Motor neuron (in vitro differentiated cells): ENCODE results near the gene SPN. TPM values are rescaled to one million over a fixed set of nuclear protein-coding genes. Genes with fewer than 3 reads are reported as not detected.
"Not testable (repeated sequence)": the region's sequence is repeated elsewhere in the genome, so short reads cannot be mapped to it uniquely, and the experiment has no call there.

Experiments
- ATAC-seq, 8 experiments: fragments of 200-7000 bp; cut with Tn5 transposase; replicated peaks in 6 of 8; 2 replicates each; pipeline ENCODE4 v1.8.0; 2021; ENCODE audit warnings: mild to moderate bottlenecking in 8 of 8, moderate library complexity in 8 of 8
- H3K27ac ChIP-seq, 2 donors: fragments of 250-450 bp; sonication (Bioruptor Pico); 2 replicates each; pipeline ENCODE4 v1.9.0; 2021; ENCODE audit warnings: antibody characterized with exemption in 2 of 2, mild to moderate bottlenecking in 2 of 2, moderate library complexity in 1 of 2
- H3K4me1 ChIP-seq, 2 donors: fragments of 250-450 bp; sonication (Bioruptor Pico); replicated peaks in 1 of 2; 2 replicates each; pipeline ENCODE4 v1.6.1; 2021; ENCODE audit warnings: antibody characterized with exemption in 2 of 2, mild to moderate bottlenecking in 2 of 2, moderate library complexity in 1 of 2
- H3K4me3 ChIP-seq, 5 donors: fragments of 250-450 bp; sonication (Bioruptor Pico); 2 replicates each; pipeline ENCODE4 v1.9.0; 2021; ENCODE audit warnings: antibody characterized with exemption in 5 of 5, mild to moderate bottlenecking in 5 of 5, moderate library complexity in 4 of 5
- WGBS, 10 experiments: fragments of 450-650 bp; shearing (Covaris generic); methylation state at CpG; one replicate each; pipeline ENCODE4 v1.0.0; 2022; 5-methylcytosine and 5-hydroxymethylcytosine counted together
- in situ Hi-C, 9 experiments: fragments of 400-800 bp; cut with MboI; loops; one replicate each; pipeline ENCODE4 v1.15.0; 2021; ENCODE audit warnings: low sequenced_read_pairs in 9 of 9, low pct_unique_long_range_greater_than_20kb in 2 of 9; ENCODE audit not compliant: unreplicated experiment in 9 of 9
- total RNA-seq, 8 experiments: library from RNA; unstranded; fragments of 300-600 nt; gene quantifications; 2 replicates each; pipeline versions ENCODE4 v1.2.3 to v1.2.4, GENCODE V29; 2022

The SPN gene
- total RNA-seq, 8 experiments from 2014 or later = 0.07 to 1.1 (median 0.35) TPM

DNA sequence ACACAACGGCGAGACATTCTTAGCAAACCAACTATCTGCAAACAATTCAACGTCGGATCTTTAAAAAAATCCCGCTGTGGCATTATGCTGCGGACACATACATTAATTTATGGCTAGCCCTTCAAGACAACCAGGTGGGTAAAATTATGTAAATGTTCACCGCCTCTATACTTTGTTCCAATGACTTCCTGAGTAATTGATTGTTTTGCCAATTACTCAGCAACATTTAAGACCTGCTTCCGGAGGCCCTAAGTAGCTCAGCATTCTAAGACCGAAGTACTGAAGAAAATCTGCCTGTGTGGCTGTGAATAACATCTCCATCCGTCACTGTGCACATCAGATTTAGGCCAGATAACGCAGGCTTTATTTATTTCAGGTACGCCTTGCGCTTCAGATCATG lies 39.2 kb downstream of the SPN start:
- in situ Hi-C loops = loop anchor here in 1 of 9 experiments (10.0 to 25.0 kb wide), 2 partner anchors 103 to 335 kb away; partner anchors contain the start of genes MAZ and TLCD3B
- peak overlapping the region in 1 of 2 donors; percentile 69 for H3K27ac ChIP-seq
- WGBS, 10 experiments = 6 to 82% (median 42%) methylated on average over 3 to 13 of the region's 13 CpGs; no CpG with 5 or more reads in 1 of the 10 experiments
- no peak overlapping the region for H3K4me3 ChIP-seq
- peaks cover 12 to 14% of the 10 kb centered on the region in 2 donors for H3K4me1 ChIP-seq
- ATAC-seq = peak in 5 of 8 experiments; percentile 41 to 83 (median 67)

DNA sequence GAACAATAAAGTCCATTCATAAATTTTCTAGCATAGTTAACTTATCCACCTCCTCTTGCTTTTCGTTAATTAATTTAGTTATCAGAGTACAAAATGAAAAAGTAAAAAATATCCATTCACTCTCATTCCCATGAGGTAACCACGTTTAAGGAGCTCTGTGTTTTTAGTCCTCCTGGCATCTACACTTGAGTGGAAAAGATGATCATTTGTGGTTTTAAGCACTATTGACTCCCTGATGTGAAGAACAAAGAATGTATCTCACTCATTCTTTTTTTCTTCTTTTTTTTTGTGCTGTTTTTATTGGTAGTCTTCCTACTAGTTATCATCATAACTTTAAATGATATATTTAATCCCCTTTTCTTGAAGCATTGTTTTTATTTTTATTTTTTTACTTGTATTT lies 42.0 kb downstream of the SPN start:
- Histone ChIP-seq H3K4me3 (no peak overlapping the region), H3K27ac (no peak overlapping the region), H3K4me1 (peaks cover 20 to 26% of the 10 kb centered on the region in 2 donors)
- WGBS, 10 experiments = 19 to 100% (median 67%) methylated on average over 1 to 2 of the region's 2 CpGs; no CpG with 5 or more reads in 1 of the 10 experiments
- ATAC-seq = no peak
- in situ Hi-C loops = loop anchor here in 1 of 9 experiments (10.0 to 25.0 kb wide), 2 partner anchors 100 to 332 kb away; partner anchors contain the start of genes MAZ and TLCD3B

DNA sequence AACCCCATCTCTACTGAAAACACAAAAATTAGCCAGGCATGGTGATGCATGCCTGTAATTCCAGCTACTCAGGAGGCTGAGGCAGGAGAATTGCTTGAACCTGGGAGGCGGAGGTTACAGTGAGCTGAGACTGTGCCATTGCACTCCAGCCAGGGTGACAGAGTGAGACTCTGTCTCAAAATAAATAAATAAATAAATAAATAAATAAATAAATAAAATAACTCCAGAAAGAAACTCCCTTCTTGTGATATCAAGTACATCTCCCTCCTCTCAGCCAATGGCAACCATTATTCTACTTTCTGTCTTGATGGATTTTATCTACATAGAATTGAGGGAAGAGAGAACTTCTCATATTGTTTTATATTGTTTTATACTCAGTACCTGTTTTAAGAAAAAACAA lies 44.1 kb downstream of the SPN start:
- in situ Hi-C loops = loop anchor here in 1 of 9 experiments (10.0 to 25.0 kb wide), 2 partner anchors 98 to 330 kb away; partner anchors contain the start of genes MAZ and TLCD3B
- H3K4me1 ChIP-seq = peaks cover 13 to 21% of the 10 kb centered on the region in 2 donors
- H3K27ac ChIP-seq, ATAC-seq, H3K4me3 ChIP-seq: not testable (repeated sequence)
- WGBS, 10 experiments = 100% methylated on average over 1 of the region's 1 CpG; no CpG with 5 or more reads in 7 of the 10 experiments

DNA sequence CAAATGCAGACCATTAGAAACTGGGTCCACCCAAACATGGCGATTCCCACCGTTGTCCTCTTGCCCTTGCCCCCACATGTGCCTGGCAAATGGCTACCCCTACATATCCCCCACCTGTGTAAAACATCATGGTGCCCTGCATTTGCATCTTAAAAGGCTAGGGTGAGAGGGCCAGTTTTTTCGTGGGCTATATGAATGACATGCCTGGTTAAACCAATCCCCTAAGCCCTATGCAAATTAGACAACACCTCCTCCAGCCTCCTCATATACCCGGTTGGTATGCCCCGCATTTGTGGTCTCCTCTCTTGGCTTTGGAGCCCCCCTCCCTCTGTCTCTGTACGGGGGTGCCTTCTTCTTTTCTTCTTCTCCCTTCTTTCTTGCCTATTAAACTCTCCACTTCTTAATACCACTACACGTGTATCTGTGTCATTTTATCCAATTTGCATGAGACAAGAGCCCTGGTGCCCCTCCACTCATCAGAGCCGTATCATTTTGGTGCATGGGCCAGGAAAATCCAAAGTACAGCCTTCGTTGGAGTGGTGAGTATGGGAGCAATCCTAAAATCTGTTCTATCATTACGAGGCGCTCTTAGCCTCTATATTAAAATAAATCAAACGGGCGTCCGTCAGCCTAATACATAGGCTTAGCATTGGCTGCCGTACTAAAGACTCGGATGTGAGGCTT lies 46.0 kb downstream of the SPN start:
- peak overlapping the region in 2 of 5 donors; percentile 14 to 19 for H3K4me3 ChIP-seq
- WGBS, 10 experiments = 21 to 73% (median 64%) methylated on average over 1 to 13 of the region's 16 CpGs; no CpG with 5 or more reads in 1 of the 10 experiments
- no peak overlapping the region for H3K27ac ChIP-seq
- in situ Hi-C loops = loop anchor here in 1 of 9 experiments (10.0 to 25.0 kb wide), 2 partner anchors 96 to 328 kb away; partner anchors contain the start of genes MAZ and TLCD3B
- H3K4me1 ChIP-seq = peaks cover 8 to 15% of the 10 kb centered on the region in 2 donors
- peak in 4 of 8 experiments; percentile 21 to 38 (median 32) for ATAC-seq

DNA sequence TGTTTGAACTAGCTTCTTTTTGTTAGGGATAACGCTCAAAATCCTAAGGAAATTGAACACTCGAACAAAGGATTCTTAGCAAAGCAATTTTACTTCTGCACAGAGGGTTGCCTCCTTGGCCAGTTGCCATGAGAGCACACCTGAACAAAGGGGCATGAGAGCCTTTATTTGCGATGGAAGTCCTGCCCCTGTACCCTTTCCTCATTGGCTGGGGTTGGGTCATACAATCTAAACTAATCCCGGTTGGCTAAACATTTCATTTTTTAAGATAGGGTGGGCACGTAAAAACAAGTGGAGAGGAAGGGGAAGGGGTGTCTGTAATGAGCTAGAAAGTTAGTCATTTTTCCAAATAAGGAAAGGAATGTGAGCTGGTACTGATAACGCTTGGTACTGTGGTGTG lies 46.6 kb downstream of the SPN start:
- Histone ChIP-seq H3K4me3 (peak overlapping the region in 2 of 5 donors; percentile 14 to 19), H3K4me1 (peaks cover 8 to 15% of the 10 kb centered on the region in 2 donors)
- 8 to 96% (median 79%) methylated on average over 1 to 6 of the region's 6 CpGs; no CpG with 5 or more reads in 1 of the 10 experiments for WGBS, 10 experiments
- in situ Hi-C loops = loop anchor here in 1 of 9 experiments (10.0 to 25.0 kb wide), 2 partner anchors 95 to 328 kb away; partner anchors contain the start of genes MAZ and TLCD3B
- ATAC-seq, H3K27ac ChIP-seq: not testable (repeated sequence)

DNA sequence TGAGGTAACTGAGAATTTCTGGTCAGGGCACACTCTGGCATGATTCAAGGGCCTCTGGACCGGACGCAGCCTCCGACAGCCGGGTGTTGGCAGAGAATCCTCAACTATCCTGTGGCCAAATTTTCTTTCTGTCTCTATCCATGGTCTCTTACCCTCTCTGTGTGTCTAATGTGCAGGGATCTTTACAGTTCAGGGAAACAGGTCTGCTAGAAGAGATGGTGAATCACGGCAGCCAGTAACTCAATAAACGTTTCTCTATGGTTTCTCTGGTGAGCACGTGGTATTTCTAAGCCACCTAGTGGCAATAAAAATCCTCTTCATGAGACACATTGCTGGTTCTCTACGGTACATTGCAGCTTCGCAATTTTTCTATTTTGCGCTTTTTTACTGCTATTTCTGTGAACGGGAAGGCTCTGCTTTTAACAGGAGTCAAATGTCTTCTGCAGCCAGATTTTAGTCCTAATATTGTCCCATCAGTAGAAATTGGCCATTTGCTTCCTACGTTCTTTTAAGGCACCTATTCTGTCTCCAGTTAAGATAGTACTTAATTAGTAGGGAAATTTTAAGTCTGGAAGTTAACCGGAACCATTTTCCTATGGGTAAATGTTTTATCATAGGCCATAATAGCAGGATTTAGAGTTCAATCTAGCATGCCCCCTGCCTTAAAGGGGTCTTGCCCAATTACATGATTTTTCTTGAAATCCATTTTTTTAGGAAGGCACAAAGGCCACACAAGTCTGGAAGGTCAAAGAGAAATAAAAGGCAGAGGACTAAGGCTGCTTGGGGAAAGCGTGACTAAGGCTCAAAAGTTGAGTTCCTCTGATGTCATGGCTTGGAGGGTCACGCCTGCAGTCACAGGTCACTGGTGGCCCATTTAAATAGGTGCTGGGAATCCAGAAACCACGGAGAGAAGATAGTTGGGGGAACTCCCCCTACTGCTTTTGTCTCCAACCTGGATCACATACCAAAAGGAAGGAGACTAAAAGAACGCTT lies 47.5 kb downstream of the SPN start:
- in situ Hi-C loops = loop anchor here in 1 of 9 experiments (25.0 kb wide), 1 partner anchor 327 kb away; the partner anchor contains the start of gene TLCD3B
- peaks cover 8 to 15% of the 10 kb centered on the region in 2 donors for H3K4me1 ChIP-seq
- ATAC-seq = peak; percentile 93 to 100 (median 97)
- H3K4me3 ChIP-seq = peak overlapping the region in 2 of 5 donors; percentile 10 to 19
- peak overlapping the region in 1 of 2 donors; percentile 34 for H3K27ac ChIP-seq
- WGBS, 10 experiments = 20 to 86% (median 48%) methylated on average over 2 to 17 of the region's 17 CpGs

DNA sequence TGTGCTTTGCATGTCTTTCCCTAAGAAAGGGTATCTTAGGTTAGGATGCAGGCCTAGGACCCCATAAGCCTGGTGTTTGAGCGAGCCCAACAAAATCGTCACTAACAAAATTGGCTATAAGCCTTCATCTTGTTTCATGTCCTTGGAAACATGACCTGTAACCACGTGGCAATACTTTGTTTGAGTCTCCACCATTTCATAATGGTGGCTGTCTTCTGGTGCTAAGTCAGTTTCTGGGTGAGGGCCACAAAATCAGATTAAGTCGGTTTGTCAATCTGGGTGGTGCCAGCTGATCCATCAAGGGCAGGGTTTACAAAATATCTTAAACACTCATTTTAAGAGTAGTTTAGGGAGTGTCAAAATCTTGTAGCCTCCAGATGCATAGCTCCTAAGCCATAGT lies 49.8 kb downstream of the SPN start:
- ATAC-seq = no peak
- in situ Hi-C loops = loop anchor here in 1 of 9 experiments (25.0 kb wide), 1 partner anchor 324 kb away; the partner anchor contains the start of gene TLCD3B
- Histone ChIP-seq H3K27ac (no peak overlapping the region), H3K4me3 (no peak overlapping the region), H3K4me1 (peaks cover 7 to 13% of the 10 kb centered on the region in 2 donors)
- 40 to 89% (median 61%) methylated on average over 1 to 4 of the region's 4 CpGs; no CpG with 5 or more reads in 2 of the 10 experiments for WGBS, 10 experiments

DNA sequence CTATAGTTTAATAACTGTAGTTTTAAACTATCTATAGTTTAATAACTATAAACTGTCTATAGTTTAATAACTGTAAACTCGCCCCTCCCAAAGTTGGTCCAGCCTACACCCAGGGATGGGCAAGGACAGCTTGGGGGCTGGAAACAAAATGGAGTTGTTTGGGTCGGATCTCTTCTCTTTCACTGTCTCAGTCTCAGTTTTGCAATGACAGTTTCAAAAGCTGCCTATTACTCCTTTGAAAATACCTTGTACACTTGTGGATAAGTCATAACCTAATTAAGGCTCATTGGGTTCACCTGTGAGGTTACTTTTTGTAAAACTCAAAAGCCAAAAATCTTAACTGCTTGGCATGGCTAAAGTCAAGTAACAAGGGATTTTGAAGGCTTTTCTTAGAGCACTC lies 51.3 kb downstream of the SPN start:
- H3K27ac ChIP-seq = no peak overlapping the region
- WGBS, 10 experiments = 0 to 100% (median 100%) methylated on average over 1 of the region's 2 CpGs; no CpG with 5 or more reads in 3 of the 10 experiments
- no peak overlapping the region for H3K4me3 ChIP-seq
- peaks cover 1 to 5% of the 10 kb centered on the region in 2 donors for H3K4me1 ChIP-seq
- no peak for ATAC-seq
- in situ Hi-C loops = loop anchor here in 1 of 9 experiments (25.0 kb wide), 1 partner anchor 323 kb away; the partner anchor contains the start of gene TLCD3B

DNA sequence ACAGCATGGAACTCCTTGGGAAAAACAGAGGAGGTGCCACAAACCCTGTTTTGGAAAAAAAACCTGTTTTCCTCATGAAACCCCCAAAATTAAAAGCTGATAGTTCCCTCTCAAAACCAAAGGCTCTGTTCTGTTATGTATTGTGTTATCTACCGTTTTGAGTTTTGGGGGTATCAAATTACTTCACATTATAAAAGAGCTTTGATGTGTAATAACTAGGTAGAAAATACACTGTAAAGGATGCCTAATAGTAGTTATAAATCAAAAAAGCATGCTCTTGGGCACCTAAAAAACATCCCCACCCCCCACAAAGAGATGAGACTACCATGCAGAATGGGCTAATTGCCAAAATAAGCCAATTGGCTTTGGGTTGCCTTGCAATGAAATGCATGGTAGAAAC lies 51.9 kb downstream of the SPN start:
- WGBS, 10 experiments = 0 to 75% (median 9%) methylated on average over 1 of the region's 1 CpG; no CpG with 5 or more reads in 3 of the 10 experiments

DNA sequence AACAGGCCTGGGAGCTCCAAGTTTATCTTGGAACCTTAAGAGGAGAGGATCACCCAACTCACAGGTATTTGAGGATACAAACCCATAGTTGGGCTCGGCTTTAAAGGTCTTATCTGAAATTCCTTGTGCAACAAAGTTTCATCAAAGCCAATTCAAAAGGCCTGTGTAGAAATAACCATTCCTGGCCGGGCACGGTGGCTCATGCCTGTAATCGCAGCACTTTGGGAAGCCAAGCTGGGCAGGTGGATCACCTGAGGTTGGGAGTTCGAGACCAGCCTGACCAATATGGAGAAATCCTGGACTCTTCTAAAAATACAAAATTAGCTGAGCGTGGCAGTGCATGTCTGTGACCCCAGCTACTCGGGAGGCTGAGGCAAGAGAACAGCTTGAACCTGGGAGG lies 54.1 kb downstream of the SPN start:
- Histone ChIP-seq H3K27ac (no peak overlapping the region), H3K4me3 (no peak overlapping the region), H3K4me1 (peaks cover 7 to 8% of the 10 kb centered on the region in 2 donors)
- no peak for ATAC-seq
- WGBS, 10 experiments = 60 to 100% (median 90%) methylated on average over 1 to 6 of the region's 7 CpGs; no CpG with 5 or more reads in 2 of the 10 experiments
- in situ Hi-C loops = loop anchor here in 1 of 9 experiments (25.0 kb wide), 1 partner anchor 320 kb away; the partner anchor contains the start of gene TLCD3B

More for the DNA sequence above, 51.9 kb downstream of the SPN start:
- ATAC-seq = no peak
- Histone ChIP-seq H3K27ac (no peak overlapping the region), H3K4me1 (peaks cover 0 to 2% of the 10 kb centered on the region in 2 donors), H3K4me3 (no peak overlapping the region)
- in situ Hi-C loops = loop anchor here in 1 of 9 experiments (25.0 kb wide), 1 partner anchor 322 kb away; the partner anchor contains the start of gene TLCD3B

DNA sequence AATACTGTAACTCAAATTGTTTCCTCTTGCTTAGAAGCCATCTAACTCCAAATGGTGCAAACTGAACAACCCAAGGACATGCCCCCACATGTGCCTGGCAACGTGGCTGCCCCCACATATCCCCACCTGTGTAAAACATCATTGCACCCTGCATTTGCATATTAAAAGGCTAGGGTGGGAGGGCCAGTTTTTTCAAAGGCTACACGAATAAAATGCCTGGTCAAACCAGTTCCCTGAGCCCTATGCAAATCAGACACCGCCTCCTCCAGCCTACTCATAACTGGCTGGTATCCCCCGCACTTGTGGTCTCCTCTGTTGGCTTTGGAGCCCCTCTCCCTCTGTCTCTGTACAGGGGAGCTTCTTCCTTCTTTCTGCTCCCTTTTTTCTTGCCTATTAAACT lies 56.0 kb downstream of the SPN start:
- ATAC-seq = no peak
- H3K4me3 ChIP-seq = no peak overlapping the region
- in situ Hi-C loops = loop anchor here in 1 of 9 experiments (25.0 kb wide), 1 partner anchor 318 kb away; the partner anchor contains the start of gene TLCD3B

More for the DNA sequence above, 56.0 kb downstream of the SPN start:
- Histone ChIP-seq H3K27ac (no peak overlapping the region), H3K4me1 (peaks cover 7 to 8% of the 10 kb centered on the region in 2 donors)
- 0 to 60% (median 17%) methylated on average over 1 to 4 of the region's 4 CpGs; no CpG with 5 or more reads in 3 of the 10 experiments for WGBS, 10 experiments
